H1 (cell line): ENCODE data around the gene LENG1. TPM values are rescaled to one million over a fixed set of nuclear protein-coding genes. Genes with fewer than 3 reads are reported as not detected.

Source experiments
- CTCF ChIA-PET: fragments of 300-600 bp; sonication (Branson Sonifier 250); formaldehyde crosslinking; loops from one replicate; lab custom pipeline; 2021; ENCODE audit not compliant: partially characterized antibody; lab: Charles Lee
- POLR2A ChIA-PET: fragments of 300-600 bp; sonication (Branson Sonifier 250); formaldehyde crosslinking; loops from one replicate; lab custom pipeline; 2021; ENCODE audit warnings: inconsistent platforms; ENCODE audit not compliant: partially characterized antibody; lab: Charles Lee
- DNase-seq, 2 experiments: peaks; one replicate each; pipeline versions ENCODE4 v3.0.0 to v3.0.0-alpha.2; 2010 to 2022; ENCODE audit warnings: low spot score in 2 of 2, low read depth in 1 of 2, mixed read lengths in 1 of 2
- FAIRE-seq: peaks from 2 replicates; lab custom pipeline; 2011; peaks lifted over from hg19 to GRCh38; lab: Jason Lieb, UNC
- H2AFZ ChIP-seq: 2 replicates; pipeline ENCODE4 v1.8.1; 2012; ENCODE audit warnings: low read length, inconsistent platforms
- H2AK5ac ChIP-seq: 2 replicates; pipeline ENCODE4 v1.6.1; 2013; ENCODE audit warnings: low read depth, low read length
- H2BK120ac ChIP-seq: replicated peaks from 2 replicates; pipeline ENCODE3; 2013; ENCODE audit warnings: low read depth, low read length, inconsistent platforms
- H2BK12ac ChIP-seq: 2 replicates; pipeline ENCODE4 v1.6.1; 2013; ENCODE audit warnings: low read depth, low read length
- H2BK15ac ChIP-seq: 2 replicates; pipeline ENCODE4 v1.6.1; 2013; ENCODE audit warnings: low read length
- H2BK20ac ChIP-seq: 2 replicates; pipeline ENCODE4 v1.6.1; 2013; ENCODE audit warnings: low read length
- H2BK5ac ChIP-seq: 2 replicates; pipeline ENCODE4 v1.6.1; 2013; ENCODE audit warnings: low read depth, low read length
- H3K14ac ChIP-seq: 2 replicates; pipeline ENCODE4 v1.6.1; 2013; ENCODE audit warnings: inconsistent platforms; ENCODE audit not compliant: insufficient read length
- H3K18ac ChIP-seq: 2 replicates; pipeline ENCODE4 v1.6.1; 2013; ENCODE audit warnings: low read length; ENCODE audit errors: extremely low read depth
- H3K23ac ChIP-seq: 2 replicates; pipeline ENCODE4 v1.6.1; 2013; ENCODE audit warnings: inconsistent platforms; ENCODE audit not compliant: insufficient read length
- H3K23me2 ChIP-seq: 2 replicates; pipeline ENCODE4 v1.6.1; 2013; ENCODE audit warnings: low read depth, low read length
- H3K27ac ChIP-seq: 2 replicates; pipeline ENCODE4 v1.6.1; 2011; ENCODE audit warnings: low read depth, low read length, inconsistent platforms
- H3K27me3 ChIP-seq, 4 experiments: replicated peaks in 1 of 4; 1 replicate in 1 of 4; 2 replicates in 3 of 4; pipeline versions ENCODE4 v1.6.1 to v1.8.1; 2011 to 2013; ENCODE audit warnings: low read length in 3 of 4, mild to moderate bottlenecking in 3 of 4, inconsistent platforms in 2 of 4, mixed read lengths in 2 of 4, moderate library complexity in 1 of 4; ENCODE audit not compliant: control insufficient read depth in 3 of 4, insufficient read depth in 3 of 4; ENCODE audit errors: extremely low read depth in 1 of 4
- H3K36me3 ChIP-seq, 4 experiments: 2 replicates each; pipeline versions ENCODE4 v1.6.1 to v1.8.1; 2011 to 2013; ENCODE audit warnings: mild to moderate bottlenecking in 4 of 4, low read length in 3 of 4, moderate library complexity in 2 of 4, control low read depth in 1 of 4, inconsistent platforms in 1 of 4; ENCODE audit not compliant: insufficient read depth in 4 of 4, control insufficient read depth in 2 of 4
- H3K4ac ChIP-seq: replicated peaks from 2 replicates; pipeline ENCODE3; 2013; ENCODE audit warnings: low read length, low read depth, mixed read lengths, inconsistent platforms; ENCODE audit not compliant: insufficient read length
- H3K4me1 ChIP-seq, 4 experiments: replicated peaks in 1 of 4; 1 replicate in 1 of 4; 2 replicates in 3 of 4; pipeline versions ENCODE4 v1.6.1 to v1.8.1; 2011 to 2013; ENCODE audit warnings: low read length in 3 of 4, inconsistent platforms in 2 of 4, mixed read lengths in 1 of 4; ENCODE audit not compliant: insufficient read depth in 4 of 4, control insufficient read depth in 3 of 4
- H3K4me2 ChIP-seq, 2 experiments: 2 replicates each; pipeline versions ENCODE4 v1.6.1 to v1.8.1; 2011 to 2013; ENCODE audit warnings: low read depth in 2 of 2, low read length in 2 of 2, control low read depth in 1 of 2, inconsistent platforms in 1 of 2, mild to moderate bottlenecking in 1 of 2; ENCODE audit not compliant: insufficient read depth in 1 of 2
- H3K4me3 ChIP-seq, 4 experiments: fragments of 200-600, 300-600 bp in 1 of 4; sonication (generic), shearing (Covaris generic), sonication (Bioruptor Twin) in 1 of 4; 2 replicates each; pipeline versions ENCODE4 v1.5.1 to v1.8.1; 2011 to 2016; ENCODE audit warnings: low read length in 4 of 4, low read depth in 3 of 4, control low read depth in 2 of 4, inconsistent platforms in 2 of 4, mild to moderate bottlenecking in 2 of 4, mixed read lengths in 1 of 4, moderate library complexity in 1 of 4; ENCODE audit not compliant: insufficient read depth in 2 of 4; ENCODE audit errors: extremely low read depth in 1 of 4
- H3K56ac ChIP-seq: replicated peaks from 2 replicates; pipeline ENCODE3; 2013; ENCODE audit warnings: low read depth, mild to moderate bottlenecking, mixed read lengths, low read length, inconsistent platforms; ENCODE audit not compliant: insufficient read length
- H3K79me1 ChIP-seq: 2 replicates; pipeline ENCODE4 v1.6.1; 2013; ENCODE audit warnings: low read depth, low read length, control low read depth
- H3K79me2 ChIP-seq, 2 experiments: 2 replicates each; pipeline versions ENCODE4 v1.6.1 to v1.8.1; 2012 to 2013; ENCODE audit warnings: low read length in 2 of 2, mild to moderate bottlenecking in 2 of 2, inconsistent platforms in 1 of 2; ENCODE audit not compliant: insufficient read depth in 2 of 2, control insufficient read depth in 1 of 2
- H3K9ac ChIP-seq, 4 experiments: replicated peaks in 1 of 4; 1 replicate in 1 of 4; 2 replicates in 3 of 4; pipeline versions ENCODE4 v1.6.1 to v1.8.1; 2011 to 2013; ENCODE audit warnings: low read depth in 3 of 4, low read length in 3 of 4, control low read depth in 2 of 4, mild to moderate bottlenecking in 2 of 4, moderate library complexity in 2 of 4, inconsistent platforms in 1 of 4; ENCODE audit errors: extremely low read depth in 1 of 4
- H3K9me3 ChIP-seq, 2 experiments: 2 replicates each; pipeline versions ENCODE4 v1.6.1 to v1.8.1; 2012 to 2013; ENCODE audit warnings: mild to moderate bottlenecking in 2 of 2, moderate library complexity in 2 of 2, control low read depth in 1 of 2, inconsistent platforms in 1 of 2, low read depth in 1 of 2, low read length in 1 of 2, mixed read lengths in 1 of 2; ENCODE audit not compliant: insufficient read depth in 2 of 2
- H4K20me1 ChIP-seq, 2 experiments: replicated peaks in 1 of 2; 2 replicates each; pipeline versions ENCODE3 to v1.8.1; 2011 to 2013; ENCODE audit warnings: inconsistent platforms in 2 of 2, low read length in 2 of 2, mild to moderate bottlenecking in 1 of 2; ENCODE audit not compliant: insufficient read depth in 2 of 2, control insufficient read depth in 1 of 2
- H4K5ac ChIP-seq: 2 replicates; pipeline ENCODE4 v1.6.1; 2013; ENCODE audit warnings: low read length, low read depth, mixed read lengths, inconsistent platforms; ENCODE audit not compliant: insufficient read length
- H4K8ac ChIP-seq: 2 replicates; pipeline ENCODE4 v1.8.0; 2013; ENCODE audit warnings: mild to moderate bottlenecking, moderate library complexity, low read length, inconsistent platforms; ENCODE audit not compliant: insufficient read depth; ENCODE audit errors: extremely low read depth
- H4K91ac ChIP-seq: replicated peaks from 2 replicates; pipeline ENCODE3; 2013; ENCODE audit warnings: low read length, mixed read lengths, inconsistent platforms; ENCODE audit not compliant: insufficient read length
- CBX5 ChIP-seq: fragments of 300-800, 300-1000 bp; sonication (generic); IDR thresholded peaks from 2 replicates; pipeline ENCODE4 v1.7.1; 2016; ENCODE audit warnings: antibody characterized with exemption, low read length, low read depth
- CBX8 ChIP-seq: fragments of 300-800, 300-1000 bp; sonication (generic); IDR thresholded peaks from 2 replicates; pipeline ENCODE4 v1.7.1; 2016; ENCODE audit warnings: low read depth, low read length, borderline replicate concordance
- CEBPB ChIP-seq: IDR thresholded peaks from 2 replicates; pipeline ENCODE4 v1.6.1; 2012; ENCODE audit warnings: low read depth, low read length
- KDM1A ChIP-seq: fragments of 200-600, 300-600 bp; sonication (generic); IDR thresholded peaks from 2 replicates; pipeline ENCODE4 v1.7.1; 2016; ENCODE audit warnings: mild to moderate bottlenecking, low read length, borderline replicate concordance
- KDM4A ChIP-seq: IDR thresholded peaks from one replicate; pipeline ENCODE4 v1.7.1; 2012; ENCODE audit warnings: low read depth, mild to moderate bottlenecking, moderate library complexity, low read length, inconsistent platforms; ENCODE audit not compliant: severe bottlenecking
- MAFK ChIP-seq: IDR thresholded peaks from 2 replicates; pipeline ENCODE4 v1.6.1; 2012; ENCODE audit warnings: low read depth, mild to moderate bottlenecking, improper control_type of control experiment, low read length
- NRF1 ChIP-seq: IDR thresholded peaks from 2 replicates; pipeline ENCODE4 v1.6.1; 2011; ENCODE audit warnings: mild to moderate bottlenecking, low read depth, low read length, improper control_type of control experiment
- RXRA ChIP-seq: IDR thresholded peaks from 2 replicates; pipeline ENCODE4 v1.6.1; 2011; ENCODE audit warnings: low read depth, mild to moderate bottlenecking, low read length, moderate library complexity; ENCODE audit not compliant: insufficient read depth
- SAP30 ChIP-seq: fragments of 300-600 bp; sonication (generic); IDR thresholded peaks from 2 replicates; pipeline ENCODE4 v1.7.1; 2012; ENCODE audit warnings: low read length, moderate library complexity, mild to moderate bottlenecking, inconsistent platforms; ENCODE audit not compliant: insufficient read depth, insufficient replicate concordance
- SP1 ChIP-seq: IDR thresholded peaks from 2 replicates; pipeline ENCODE4 v1.6.1; 2011; ENCODE audit warnings: low read depth, low read length
- SP4 ChIP-seq: IDR thresholded peaks from 2 replicates; pipeline ENCODE4 v1.6.1; 2012; ENCODE audit warnings: low read length, inconsistent platforms
- TBP ChIP-seq: IDR thresholded peaks from 2 replicates; pipeline ENCODE4 v1.6.1; 2011; ENCODE audit warnings: low read depth, low read length, improper control_type of control experiment
- USF2 ChIP-seq: IDR thresholded peaks from 2 replicates; pipeline ENCODE4 v1.6.1; 2011; ENCODE audit warnings: low read length, improper control_type of control experiment
- WGBS, 2 experiments: shearing (Covaris generic) in 1 of 2; methylation state at CpG; one replicate each; pipeline versions ENCODE4 v1.1.6 to v1.1.7; 2013 to 2015; ENCODE audit warnings: low lambda C conversion rate in 2 of 2, mixed read lengths in 2 of 2, inconsistent platforms in 1 of 2, low coverage in 1 of 2, missing lambda C conversion rate in 1 of 2; ENCODE audit not compliant: insufficient replicate concordance in 2 of 2, insufficient coverage in 1 of 2, insufficient read length in 1 of 2; ENCODE audit errors: extremely low coverage in 1 of 2, missing lambda C conversion rate in 1 of 2; 5-methylcytosine and 5-hydroxymethylcytosine counted together
- polyA plus RNA-seq, 7 experiments: library from polyadenylated mRNA; depleted of rRNA in 3 of 7; stranded (reverse) in 5 of 7; unstranded in 2 of 7; fragments of >200 nt in 5 of 7; fragments of 200-250 nt in 2 of 7; gene quantifications; 1 replicate in 5 of 7; 2 replicates in 1 of 7; 4 replicates in 1 of 7; pipeline versions ENCODE4 v1.2.1 to v1.2.3, GENCODE V29; 2011 to 2013; ENCODE audit warnings: missing spikeins in 2 of 7, mixed read lengths in 2 of 7
- total RNA-seq: library from RNA; stranded (reverse); fragmentation: NEBNext Ultra II Directional; extraction: Animal tissue kit (Norgen Biotek cat#: 25700); gene quantifications from 2 replicates; pipeline ENCODE4 v1.2.1, GENCODE V29; 2021

Gene LENG1
- total and polyA plus RNA-seq, 2 of the 8 experiments (the other 6 are each of a cell fraction or from before 2014, with no cell fraction given), result 1.2 to 4.4 TPM

- DNase-seq, result no peak
- H2BK15ac ChIP-seq, result no peak overlapping the region
- H3K79me2 ChIP-seq, result peaks cover 0 to 13% of the 10 kb centered on the region in 2 experiments; a peak in 2 of 4 replicates
- peaks cover 18 to 54% (median 45%) of the 10 kb centered on the region in 4 experiments for H3K36me3 ChIP-seq
- no peaks in the 10 kb centered on the region for H3K9me3 ChIP-seq
- H3K4me1 ChIP-seq, result 0 out of 7 replicates have a peak, but pooled peaks cover 0 to 2% (median 0%) of the 10 kb centered on the region in 4 experiments
- no peak overlapping the region for H2BK120ac ChIP-seq
- no peak overlapping the region for H3K18ac ChIP-seq
- POLR2A ChIA-PET, result interaction anchor here (1.4 to 9.2 kb wide), 3 partner anchors 10 to 28 kb away, joined by 4 to 116 read pairs (median 6); partner anchors contain the start of genes PRPF31 and TFPT
- H2AK5ac ChIP-seq, result no peak overlapping the region
- H3K14ac ChIP-seq, result no peak overlapping the region
- H4K5ac ChIP-seq, result no peak overlapping the region
- H3K56ac ChIP-seq, result no peak overlapping the region
- H3K4ac ChIP-seq, result no peak overlapping the region
- H3K27ac ChIP-seq, result no peak overlapping the region
- no peak overlapping the region for H2BK12ac ChIP-seq
- H4K20me1 ChIP-seq, result peaks cover 3 to 16% of the 10 kb centered on the region in 2 experiments
- H3K9ac ChIP-seq, result no peak overlapping the region
- H2BK5ac ChIP-seq, result no peak overlapping the region
- 83% methylated on average over 15 of the region's 15 CpGs; no CpG with 5 or more reads in 1 of the 2 experiments for WGBS, 2 experiments
- H3K27me3 ChIP-seq, result no peaks in the 10 kb centered on the region
- H3K4me3 ChIP-seq, result no peak overlapping the region
- peaks cover 5% of the 10 kb centered on the region for H3K23me2 ChIP-seq
- CTCF ChIA-PET, result interaction anchor here (0.6 to 1.0 kb wide), 3 partner anchors 11 to 1564 kb away, joined by 3 read pairs; no protein-coding TSS in a partner anchor
- H4K8ac ChIP-seq, result no peak overlapping the region; the same call in 1 of the 2 replicates
- no peak overlapping the region for H3K4me2 ChIP-seq
- H2AFZ ChIP-seq, result no peak overlapping the region
- no peaks in the 10 kb centered on the region; the same call in 1 of the 2 replicates for H3K79me1 ChIP-seq
- no peak for FAIRE-seq
- H4K91ac ChIP-seq, result no peak overlapping the region
- no peak overlapping the region for H3K23ac ChIP-seq
- H2BK20ac ChIP-seq, result no peak overlapping the region
- TF ChIP-seq SAP30 (no peak), CBX5 (no peak), NRF1 (no peak), CBX8 (no peak), MAFK (no peak), TBP (no peak), KDM1A (no peak), SP4 (no peak), KDM4A (no peak), RXRA (no peak), SP1 (no peak), CEBPB (no peak), USF2 (no peak)
These were observed 52.8 kb downstream of the LENG1 start for GRCh38 chr19:54106716-54107115.
